Measurements from ENCODE around the gene PDK2.
"Not testable (repeated sequence)": the region's sequence is repeated elsewhere in the genome, so short reads cannot be mapped to it uniquely, and the experiment has no call there.

PDK2 gene

GRCh38 chr17:50058296-50058953 is 36.7 kb upstream of the PDK2 start:
- no peak for DNase-seq (ENCODE audit: low read depth)

- no peak for DNase-seq (ENCODE audit: low read depth)
Observed at GRCh38 chr17:50059256-50059655, 35.9 kb upstream of the PDK2 start.

- DNase-seq (ENCODE audit: low read depth), result no peak
Observed at GRCh38 chr17:50059759-50060273, 35.3 kb upstream of the PDK2 start.

GRCh38 chr17:50060951-50061712 is 34.0 kb upstream of the PDK2 start:
- no peak for DNase-seq (ENCODE audit: low read depth)

- not testable (repeated sequence) for DNase-seq (ENCODE audit: low read depth)
Observed at GRCh38 chr17:50061713-50062045, 33.5 kb upstream of the PDK2 start.

- DNase-seq (ENCODE audit: low read depth), result no peak
Observed at GRCh38 chr17:50062293-50063243, 32.6 kb upstream of the PDK2 start.

- DNase-seq (ENCODE audit: low read depth), result no peak
Observed at GRCh38 chr17:50063561-50064252, 31.4 kb upstream of the PDK2 start.

GRCh38 chr17:50064253-50065001 is 30.7 kb upstream of the PDK2 start:
- no peak for DNase-seq (ENCODE audit: low read depth)

- DNase-seq (ENCODE audit: low read depth), result no peak
Observed at GRCh38 chr17:50065056-50065455, 30.1 kb upstream of the PDK2 start.

- no peak for DNase-seq (ENCODE audit: low read depth)
Observed at GRCh38 chr17:50066995-50067394, 28.2 kb upstream of the PDK2 start.

GRCh38 chr17:50067996-50068395 is 27.2 kb upstream of the PDK2 start:
- no peak for DNase-seq (ENCODE audit: low read depth)

GRCh38 chr17:50070908-50071680 is 24.1 kb upstream of the PDK2 start:
- DNase-seq (ENCODE audit: low read depth), result no peak

GRCh38 chr17:50071692-50072091 is 23.5 kb upstream of the PDK2 start:
- DNase-seq (ENCODE audit: low read depth), result no peak

GRCh38 chr17:50072130-50072529 is 23.0 kb upstream of the PDK2 start:
- no peak for DNase-seq (ENCODE audit: low read depth)

GRCh38 chr17:50072925-50073324 is 22.2 kb upstream of the PDK2 start:
- DNase-seq (ENCODE audit: low read depth), result no peak

GRCh38 chr17:50074227-50074626 is 20.9 kb upstream of the PDK2 start:
- no peak for DNase-seq (ENCODE audit: low read depth)

GRCh38 chr17:50075446-50076032 is 19.6 kb upstream of the PDK2 start:
- no peak for DNase-seq (ENCODE audit: low read depth)

GRCh38 chr17:50076221-50076590 is 18.9 kb upstream of the PDK2 start:
- DNase-seq (ENCODE audit: low read depth), result no peak

GRCh38 chr17:50076591-50077235 is 18.4 kb upstream of the PDK2 start:
- no peak for DNase-seq (ENCODE audit: low read depth)

- DNase-seq (ENCODE audit: low read depth), result no peak
Observed at GRCh38 chr17:50078430-50078829, 16.7 kb upstream of the PDK2 start.
